Aorta (tissue), 4 donors: ENCODE results near the gene GNG5. TPM values are rescaled to one million over a fixed set of nuclear protein-coding genes. Genes with fewer than 3 reads are reported as not detected.

Experiments used
- polyA plus RNA-seq, 2 donors: library from polyadenylated mRNA; stranded (reverse); fragments of 200-250 nt; gene quantifications; one replicate each; pipeline ENCODE4 v1.2.3, GENCODE V29; 2013
- total RNA-seq, 2 donors: library from RNA; stranded (reverse); fragmentation: NEBNext Ultra II Directional; extraction: Animal tissue kit (Norgen Biotek cat#: 25700); gene quantifications; one replicate each; pipeline ENCODE4 v1.2.1, GENCODE V29; 2021
- donor health status: healthy with polysubstance abuse.
- donor health status: Bipolar disorder and iron deficiency.
- donor health status: DM: no; HTN: no; CAD: no.
- donor health status: DM: yes; HTN: yes; CAD: no.

Gene GNG5
- total and polyA plus RNA-seq, 4 donors, result 56.7 to 156 (median 81.6) TPM

Other genes starting within 250 kb of the GNG5 start
- 1 to 10 TPM in 1 of 2 donors, under 1 TPM in 1; 0.45 to 1.7 TPM for gene SAMD13, start 204.9 kb downstream of the GNG5 start, total RNA-seq
- 1 to 10 TPM in 1 of 2 donors, under 1 TPM in 1; 0.97 to 3.1 TPM for gene SAMD13, start 204.9 kb downstream of the GNG5 start, polyA plus RNA-seq
- not detected for gene DNASE2B, start 108.1 kb downstream of the GNG5 start, total RNA-seq
- gene DNASE2B, start 108.1 kb downstream of the GNG5 start, polyA plus RNA-seq, result 1 to 10 TPM in 1 of 2 donors, not detected in 1; 1.0 TPM
- 10 to 100 TPM; 18.6 to 25.1 TPM for gene RPF1, start 27.3 kb downstream of the GNG5 start, total RNA-seq
- 10 to 100 TPM; 29.9 to 34.1 TPM for gene RPF1, start 27.3 kb downstream of the GNG5 start, polyA plus RNA-seq
- gene SPATA1, start 195 bp downstream of the GNG5 start, total RNA-seq, result 1 to 10 TPM; 1.9 to 2.7 TPM
- gene SPATA1, start 195 bp downstream of the GNG5 start, polyA plus RNA-seq, result under 1 TPM in 1 of 2 donors, not detected in 1; 0.90 TPM
- gene CTBS, start 67.9 kb upstream of the GNG5 start, total RNA-seq, result 10 to 100 TPM; 24.2 to 27.9 TPM
- gene CTBS, start 67.9 kb upstream of the GNG5 start, polyA plus RNA-seq, result 10 to 100 TPM; 25.2 to 25.9 TPM
- 10 to 100 TPM in 1 of 2 donors, 1 to 10 TPM in 1; 8.2 to 11.9 TPM for gene SSX2IP, start 183.9 kb upstream of the GNG5 start, total RNA-seq
- 1 to 10 TPM; 2.7 to 8.8 TPM for gene SSX2IP, start 183.9 kb upstream of the GNG5 start, polyA plus RNA-seq